Esophagus muscularis mucosa (tissue), 4 donors: Measurements from ENCODE around the gene PTCHD1. TPM values are rescaled to one million over a fixed set of nuclear protein-coding genes. Genes with fewer than 3 reads are reported as not detected.

Experiments used
- DNase-seq: peaks from one replicate; pipeline ENCODE4 v3.0.0-alpha.2; 2017; ENCODE audit errors: extremely low spot score
- H3K27ac ChIP-seq, 4 donors: fragments of 200-600 bp; sonication (generic); replicated peaks in 1 of 4; 1 replicate in 3 of 4; 2 replicates in 1 of 4; pipeline ENCODE4 v1.5.1; 2016 to 2019; ENCODE audit warnings: mild to moderate bottlenecking in 1 of 4
- H3K27me3 ChIP-seq, 4 donors: fragments of 200-600 bp; sonication (generic); one replicate each; pipeline versions ENCODE4 v1.5.1 to v1.6.0; 2016 to 2019
- H3K36me3 ChIP-seq, 4 donors: fragments of 200-600 bp; sonication (generic); one replicate each; pipeline ENCODE4 v1.5.1; 2016 to 2019
- H3K4me1 ChIP-seq, 4 donors: fragments of 200-600 bp; sonication (generic); one replicate each; pipeline ENCODE4 v1.5.1; 2016 to 2019
- H3K4me3 ChIP-seq, 4 donors: fragments of 200-600 bp; sonication (generic); 1 replicate in 2 of 4; 2 replicates in 2 of 4; pipeline ENCODE4 v1.5.1; 2016 to 2019; ENCODE audit warnings: mild to moderate bottlenecking in 4 of 4, moderate library complexity in 1 of 4
- H3K9me3 ChIP-seq, 4 donors: fragments of 200-600 bp; sonication (generic); 1 replicate in 3 of 4; 2 replicates in 1 of 4; pipeline ENCODE4 v1.5.1; 2016 to 2019
- EP300 ChIP-seq: sonication (generic); formaldehyde crosslinking; IDR thresholded peaks from one replicate; pipeline ENCODE4 v1.6.1; 2017; ENCODE audit warnings: antibody characterized with exemption
- POLR2A ChIP-seq: fragments of 450-650 bp; IDR thresholded peaks from one replicate; pipeline ENCODE4 v1.6.1; 2017; ENCODE audit warnings: antibody characterized with exemption, moderate library complexity, mild to moderate bottlenecking, low read depth
- POLR2AphosphoS5 ChIP-seq, 2 donors: sonication (generic); formaldehyde crosslinking; IDR thresholded peaks; one replicate each; pipeline ENCODE4 v1.6.1; 2017; ENCODE audit warnings: antibody characterized with exemption in 2 of 2
- WGBS: methylation state at CpG from one replicate; pipeline ENCODE4 v1.1.5; 2018; 5-methylcytosine and 5-hydroxymethylcytosine counted together
- intact Hi-C: fragments of 100-400 bp; cut with DNase I; formaldehyde crosslinking; loops from one replicate; pipeline ENCODE4 v1.15.1; 2023
- total RNA-seq, 4 donors: library from RNA; depleted of rRNA; stranded (reverse); fragments of >200 nt; gene quantifications; one replicate each; pipeline versions ENCODE4 v1.1.0 to v1.2.1, GENCODE V29; 2016
- TF ChIP-seq, protein P1 (sequence below), 3 experiments: fragments of 200-600 bp in 2 of 3; fragments of 450-650 bp in 1 of 3; sonication (generic) in 2 of 3; IDR thresholded peaks; one replicate each; pipeline ENCODE4 v1.5.1; 2017 to 2019; ENCODE audit warnings: antibody characterized with exemption in 3 of 3, mild to moderate bottlenecking in 2 of 3, moderate library complexity in 1 of 3

The PTCHD1 gene
- total RNA-seq, 4 donors from 2014 or later = 5.8 to 9.1 (median 8.0) TPM

- H3K27ac ChIP-seq = no peak overlapping the region
- no peaks in the 10 kb centered on the region for H3K27me3 ChIP-seq
- H3K36me3 ChIP-seq = no peaks in the 10 kb centered on the region
- 50% methylated on average over 5 of the region's 5 CpGs for WGBS
- H3K9me3 ChIP-seq = no peaks in the 10 kb centered on the region
- intact Hi-C loops = no loop called here
- TF ChIP-seq, protein P1, sequence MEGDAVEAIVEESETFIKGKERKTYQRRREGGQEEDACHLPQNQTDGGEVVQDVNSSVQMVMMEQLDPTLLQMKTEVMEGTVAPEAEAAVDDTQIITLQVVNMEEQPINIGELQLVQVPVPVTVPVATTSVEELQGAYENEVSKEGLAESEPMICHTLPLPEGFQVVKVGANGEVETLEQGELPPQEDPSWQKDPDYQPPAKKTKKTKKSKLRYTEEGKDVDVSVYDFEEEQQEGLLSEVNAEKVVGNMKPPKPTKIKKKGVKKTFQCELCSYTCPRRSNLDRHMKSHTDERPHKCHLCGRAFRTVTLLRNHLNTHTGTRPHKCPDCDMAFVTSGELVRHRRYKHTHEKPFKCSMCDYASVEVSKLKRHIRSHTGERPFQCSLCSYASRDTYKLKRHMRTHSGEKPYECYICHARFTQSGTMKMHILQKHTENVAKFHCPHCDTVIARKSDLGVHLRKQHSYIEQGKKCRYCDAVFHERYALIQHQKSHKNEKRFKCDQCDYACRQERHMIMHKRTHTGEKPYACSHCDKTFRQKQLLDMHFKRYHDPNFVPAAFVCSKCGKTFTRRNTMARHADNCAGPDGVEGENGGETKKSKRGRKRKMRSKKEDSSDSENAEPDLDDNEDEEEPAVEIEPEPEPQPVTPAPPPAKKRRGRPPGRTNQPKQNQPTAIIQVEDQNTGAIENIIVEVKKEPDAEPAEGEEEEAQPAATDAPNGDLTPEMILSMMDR (IDR thresholded peaks at IDR 0.05) = no peak
- TF ChIP-seq POLR2A (no peak), EP300 (no peak), POLR2AphosphoS5 (IDR thresholded peaks at IDR 0.05) (no peak)
- H3K4me1 ChIP-seq = peaks cover 0 to 2% (median 0%) of the 10 kb centered on the region in 4 donors
- no peak overlapping the region for H3K4me3 ChIP-seq
- DNase-seq = no peak
Measured at GRCh38 chrX:23344238-23344903, 9.7 kb downstream of the PTCHD1 start.

DNA sequence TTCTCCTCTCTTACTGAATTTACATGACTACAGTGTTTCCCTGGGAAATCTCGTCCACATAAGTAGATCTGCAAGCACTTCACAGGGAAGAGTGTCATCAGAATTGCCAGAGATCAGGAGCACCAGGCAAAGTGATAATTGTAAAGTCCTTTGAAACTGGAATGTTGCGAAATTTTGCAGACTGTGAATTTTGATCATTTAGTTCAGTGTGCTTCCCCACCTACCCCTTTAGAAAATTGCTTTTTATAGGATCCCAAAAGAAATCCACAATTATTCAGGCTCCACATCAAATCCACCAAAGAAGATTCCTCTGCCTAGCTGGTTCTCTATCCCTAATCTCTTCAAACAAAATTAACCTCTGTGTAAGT, 10.2 kb downstream of the PTCHD1 start:
- Histone ChIP-seq H3K27ac (no peak overlapping the region), H3K4me1 (peaks cover 0 to 2% (median 0%) of the 10 kb centered on the region in 4 donors), H3K4me3 (no peak overlapping the region), H3K36me3 (no peaks in the 10 kb centered on the region), H3K9me3 (no peaks in the 10 kb centered on the region), H3K27me3 (no peaks in the 10 kb centered on the region)
- 71% methylated on average over 2 of the region's 2 CpGs for WGBS
- DNase-seq = no peak
- intact Hi-C loops = no loop called here
- TF ChIP-seq POLR2A = no peak
- no peak for TF ChIP-seq EP300
- TF ChIP-seq, protein P1 (IDR thresholded peaks at IDR 0.05) = no peak
- no peak for TF ChIP-seq POLR2AphosphoS5 (IDR thresholded peaks at IDR 0.05)

DNA sequence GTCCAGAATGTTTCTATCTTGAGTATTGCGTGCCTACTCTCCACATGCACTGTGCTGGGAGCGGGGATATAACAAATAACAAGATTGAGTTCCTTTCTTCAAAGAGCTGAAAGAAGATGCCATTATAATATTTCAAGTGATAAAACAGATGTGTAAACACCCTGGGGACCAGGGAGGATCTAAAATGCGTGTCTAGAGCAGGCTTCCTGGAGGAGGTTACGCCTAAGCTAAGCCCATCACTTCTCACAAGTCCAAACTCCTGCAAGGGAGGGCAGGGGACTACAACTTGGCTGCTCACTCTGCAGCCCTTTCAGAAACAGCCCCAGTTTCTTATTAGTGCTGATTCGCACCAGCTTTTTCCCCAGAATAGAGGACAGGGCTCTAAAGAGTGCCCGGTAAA, 21.5 kb downstream of the PTCHD1 start:
- no peaks in the 10 kb centered on the region for H3K36me3 ChIP-seq
- DNase-seq = no peak
- no peaks in the 10 kb centered on the region for H3K4me1 ChIP-seq
- H3K27ac ChIP-seq = no peak overlapping the region
- peaks cover 0 to 3% (median 0%) of the 10 kb centered on the region in 4 donors for H3K9me3 ChIP-seq
- TF ChIP-seq POLR2AphosphoS5 (IDR thresholded peaks at IDR 0.05) (no peak), POLR2A (no peak), EP300 (no peak)
- intact Hi-C loops = no loop called here
- no peaks in the 10 kb centered on the region for H3K27me3 ChIP-seq
- 72% methylated on average over 6 of the region's 6 CpGs for WGBS
- no peak overlapping the region for H3K4me3 ChIP-seq

- no peaks in the 10 kb centered on the region for H3K36me3 ChIP-seq
- WGBS = 61% methylated on average over 3 of the region's 3 CpGs
- H3K27ac ChIP-seq = no peak overlapping the region
- H3K27me3 ChIP-seq = no peaks in the 10 kb centered on the region
- intact Hi-C loops = no loop called here
- H3K4me3 ChIP-seq = no peak overlapping the region
- TF ChIP-seq EP300 = no peak
- TF ChIP-seq POLR2A = no peak
- TF ChIP-seq POLR2AphosphoS5 (IDR thresholded peaks at IDR 0.05) = no peak
- TF ChIP-seq, protein P1 (IDR thresholded peaks at IDR 0.05) = no peak
- H3K4me1 ChIP-seq = no peaks in the 10 kb centered on the region
- H3K9me3 ChIP-seq = no peaks in the 10 kb centered on the region
- DNase-seq = no peak
Measured at GRCh38 chrX:23364416-23364815, 29.8 kb downstream of the PTCHD1 start.

DNA sequence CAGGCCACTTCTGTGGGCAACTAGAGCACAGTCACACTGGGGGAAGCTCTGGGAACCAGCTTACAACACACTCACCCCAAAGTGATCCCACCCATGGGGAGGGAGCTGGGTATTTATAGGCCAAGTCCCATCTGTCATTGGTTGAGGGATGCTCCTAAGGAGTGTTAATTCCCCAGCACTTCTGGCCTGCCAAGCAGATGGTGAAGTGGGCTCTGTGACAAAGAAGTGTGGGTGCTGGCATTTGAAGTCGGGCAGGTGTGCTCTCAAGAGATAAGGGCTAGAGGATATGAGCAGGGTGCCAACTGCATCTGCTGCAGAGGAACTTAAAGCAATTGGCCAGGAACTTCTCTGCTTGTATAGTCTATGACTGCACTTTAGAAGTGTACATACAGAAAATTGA, 30.9 kb downstream of the PTCHD1 start:
- Histone ChIP-seq H3K36me3 (no peaks in the 10 kb centered on the region), H3K4me1 (no peaks in the 10 kb centered on the region), H3K27ac (no peak overlapping the region), H3K9me3 (no peaks in the 10 kb centered on the region), H3K4me3 (no peak overlapping the region), H3K27me3 (no peaks in the 10 kb centered on the region)
- no peak for DNase-seq
- 50% methylated on average over 1 of the region's 1 CpG for WGBS
- intact Hi-C loops = no loop called here
- TF ChIP-seq POLR2A = no peak
- TF ChIP-seq, protein P1 (IDR thresholded peaks at IDR 0.05) = no peak
- TF ChIP-seq EP300 = no peak
- no peak for TF ChIP-seq POLR2AphosphoS5 (IDR thresholded peaks at IDR 0.05)
